ENCODE data around the gene MRNIP. TPM values are rescaled to one million over a fixed set of nuclear protein-coding genes. Genes with fewer than 3 reads are reported as not detected.

The MRNIP gene
- total RNA-seq, 1 donor from 2014 or later: 21.4 TPM

DNA sequence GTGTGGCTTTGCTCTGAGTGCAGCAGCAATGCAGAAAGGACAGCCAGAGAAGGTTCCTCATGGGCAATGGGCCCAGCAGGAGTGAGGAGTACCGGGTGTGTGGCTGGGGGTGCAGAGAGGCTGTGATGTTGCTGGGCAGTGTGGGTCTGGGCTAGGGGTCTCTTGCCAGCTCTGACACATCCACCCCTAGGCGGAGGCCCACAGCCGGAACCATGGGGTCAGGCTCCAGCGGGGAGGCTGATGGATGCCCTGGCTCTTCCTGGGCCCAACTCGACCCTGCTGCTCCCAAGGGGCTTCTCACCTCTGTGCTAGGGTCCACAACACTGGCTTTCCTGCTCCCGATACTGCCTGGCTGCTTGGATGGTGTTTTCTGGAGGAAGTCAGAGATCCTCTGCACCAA, 29.2 kb upstream of the MRNIP start:
- H3K4me3 ChIP-seq (ENCODE audit: low read length in 3 of 3): no peak overlapping the region
- H3K9me3 ChIP-seq (ENCODE audit: control insufficient read depth in 3 of 3, low read length in 3 of 3): peaks cover 2 to 4% (median 2%) of the 10 kb centered on the region in 3 donors
- H3K27me3 ChIP-seq (ENCODE audit: control insufficient read depth in 3 of 3, insufficient read depth in 3 of 3, low read length in 3 of 3): no peaks in the 10 kb centered on the region
- peak overlapping the region in 1 of 3 donors; percentile 45 for H3K9ac ChIP-seq (ENCODE audit: low read depth in 1 of 3, low read length in 3 of 3)
- peaks cover 62 to 72% (median 68%) of the 10 kb centered on the region in 3 donors for H3K36me3 ChIP-seq (ENCODE audit: control insufficient read depth in 3 of 3, insufficient read depth in 3 of 3, low read length in 3 of 3)
- peak overlapping the region; percentile 10 for H3K27ac ChIP-seq (ENCODE audit: low read depth, low read length)
- H3K4me1 ChIP-seq (ENCODE audit: control insufficient read depth in 3 of 3, insufficient read depth in 3 of 3, low read length in 3 of 3): peaks cover 13 to 23% (median 22%) of the 10 kb centered on the region in 3 donors

DNA sequence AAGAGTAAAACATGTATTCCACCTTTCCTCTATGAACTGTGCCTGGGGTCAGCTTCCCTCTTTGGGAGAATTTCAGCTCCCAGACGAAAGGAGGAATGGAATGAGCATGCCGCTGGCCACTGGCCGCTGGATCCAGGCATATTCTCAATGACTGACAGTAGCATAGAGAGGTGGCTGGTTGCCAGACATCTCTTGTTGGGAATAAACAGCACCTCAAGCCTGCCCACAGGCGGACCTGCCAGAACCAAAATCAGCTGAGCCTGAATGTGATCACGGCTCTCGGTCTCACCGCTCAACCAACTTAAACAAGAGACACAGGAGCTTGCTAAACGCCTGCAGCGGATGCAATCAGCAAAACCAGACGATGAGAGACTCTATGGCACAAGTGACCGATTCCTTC, 28.5 kb upstream of the MRNIP start:
- Histone ChIP-seq H3K9me3 (ENCODE audit: control insufficient read depth in 3 of 3, low read length in 3 of 3) (peaks cover 2 to 8% (median 6%) of the 10 kb centered on the region in 3 donors), H3K36me3 (ENCODE audit: control insufficient read depth in 3 of 3, insufficient read depth in 3 of 3, low read length in 3 of 3) (peaks cover 62 to 70% (median 63%) of the 10 kb centered on the region in 3 donors), H3K27me3 (ENCODE audit: control insufficient read depth in 3 of 3, insufficient read depth in 3 of 3, low read length in 3 of 3) (no peaks in the 10 kb centered on the region), H3K9ac (ENCODE audit: low read depth in 1 of 3, low read length in 3 of 3) (no peak overlapping the region), H3K4me1 (ENCODE audit: control insufficient read depth in 3 of 3, insufficient read depth in 3 of 3, low read length in 3 of 3) (peaks cover 13 to 23% (median 22%) of the 10 kb centered on the region in 3 donors), H3K4me3 (ENCODE audit: low read length in 3 of 3) (no peak overlapping the region), H3K27ac (ENCODE audit: low read depth, low read length) (peak overlapping the region; percentile 10)

DNA sequence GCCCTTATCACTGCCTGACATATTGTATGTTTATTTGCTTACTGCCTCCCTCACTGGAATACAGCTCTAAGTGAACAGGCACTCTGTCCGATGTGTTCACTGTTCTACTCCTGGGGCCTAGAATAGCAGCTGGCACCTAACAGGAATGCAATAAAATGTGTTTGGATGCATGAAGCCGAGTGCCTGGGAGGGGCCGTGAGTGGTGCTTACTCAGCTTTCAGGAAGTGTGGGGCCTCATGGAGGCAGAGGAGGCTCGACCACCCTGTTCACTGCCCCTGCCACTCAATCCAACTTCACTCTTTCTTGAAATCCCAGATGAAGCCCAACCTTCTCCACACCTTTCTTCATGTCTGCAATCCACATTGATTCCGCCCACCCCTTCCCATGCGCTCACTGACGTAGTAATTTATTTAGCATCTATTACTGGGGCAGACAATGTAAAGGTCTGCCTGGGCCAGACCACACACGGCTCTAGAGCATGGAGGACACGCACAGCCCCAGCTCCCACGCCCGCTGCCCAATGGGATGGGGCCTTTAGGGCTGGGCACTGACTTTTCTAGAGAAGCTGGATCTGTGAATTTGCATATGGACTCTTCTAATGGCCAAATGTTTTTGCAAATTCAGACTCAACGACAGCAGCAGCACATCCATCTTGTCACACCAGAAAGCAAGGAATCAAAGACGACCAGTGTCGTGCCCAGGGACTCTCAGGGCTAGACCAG, 27.7 kb upstream of the MRNIP start:
- H3K36me3 ChIP-seq (ENCODE audit: control insufficient read depth in 3 of 3, insufficient read depth in 3 of 3, low read length in 3 of 3): peaks cover 55 to 62% (median 56%) of the 10 kb centered on the region in 3 donors
- peak overlapping the region in 1 of 3 donors; percentile 62 for H3K9ac ChIP-seq (ENCODE audit: low read depth in 1 of 3, low read length in 3 of 3)
- H3K4me3 ChIP-seq (ENCODE audit: low read length in 3 of 3): no peak overlapping the region
- no peak overlapping the region for H3K27ac ChIP-seq (ENCODE audit: low read depth, low read length)
- H3K9me3 ChIP-seq (ENCODE audit: control insufficient read depth in 3 of 3, low read length in 3 of 3): peaks cover 2 to 8% (median 6%) of the 10 kb centered on the region in 3 donors
- no peaks in the 10 kb centered on the region for H3K27me3 ChIP-seq (ENCODE audit: control insufficient read depth in 3 of 3, insufficient read depth in 3 of 3, low read length in 3 of 3)
- H3K4me1 ChIP-seq (ENCODE audit: control insufficient read depth in 3 of 3, insufficient read depth in 3 of 3, low read length in 3 of 3): peaks cover 13 to 23% (median 22%) of the 10 kb centered on the region in 3 donors

DNA sequence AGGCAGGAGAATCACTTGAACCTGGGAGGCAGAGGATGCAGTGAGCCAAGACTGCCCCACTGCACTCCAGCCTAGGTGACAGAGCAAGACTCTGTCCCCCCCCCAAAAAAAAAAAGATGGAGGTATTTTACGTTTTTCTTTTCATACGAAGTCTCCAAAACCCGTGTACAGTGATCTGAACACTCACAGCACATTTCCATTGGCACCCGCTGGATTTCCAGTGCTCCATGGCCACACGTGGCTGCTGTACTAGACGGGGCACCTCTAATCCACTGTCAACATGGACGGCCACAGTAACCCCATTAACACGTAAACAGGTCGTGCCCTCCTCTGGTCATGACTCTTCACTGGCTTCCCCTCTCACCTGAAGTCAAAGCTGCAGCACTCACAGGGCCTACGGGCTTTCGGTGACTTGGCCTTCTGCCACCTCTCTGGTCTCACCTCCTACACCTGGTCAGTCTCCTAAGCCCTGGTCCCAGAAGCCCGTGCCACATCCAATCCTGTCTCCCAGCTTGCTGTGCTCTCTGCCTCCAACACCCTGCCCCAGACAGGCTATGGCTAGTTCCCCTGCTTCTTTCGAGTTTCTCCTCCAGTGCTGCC, 27.0 kb upstream of the MRNIP start:
- H3K9me3 ChIP-seq (ENCODE audit: control insufficient read depth in 3 of 3, low read length in 3 of 3): peaks cover 2 to 8% (median 6%) of the 10 kb centered on the region in 3 donors
- H3K27me3 ChIP-seq (ENCODE audit: control insufficient read depth in 3 of 3, insufficient read depth in 3 of 3, low read length in 3 of 3): no peaks in the 10 kb centered on the region
- no peak overlapping the region for H3K27ac ChIP-seq (ENCODE audit: low read depth, low read length)
- peak overlapping the region in 1 of 3 donors; percentile 62 for H3K9ac ChIP-seq (ENCODE audit: low read depth in 1 of 3, low read length in 3 of 3)
- H3K36me3 ChIP-seq (ENCODE audit: control insufficient read depth in 3 of 3, insufficient read depth in 3 of 3, low read length in 3 of 3): peaks cover 48 to 55% (median 50%) of the 10 kb centered on the region in 3 donors
- H3K4me1 ChIP-seq (ENCODE audit: control insufficient read depth in 3 of 3, insufficient read depth in 3 of 3, low read length in 3 of 3): peaks cover 13 to 27% (median 22%) of the 10 kb centered on the region in 3 donors
- no peak overlapping the region for H3K4me3 ChIP-seq (ENCODE audit: low read length in 3 of 3)

DNA sequence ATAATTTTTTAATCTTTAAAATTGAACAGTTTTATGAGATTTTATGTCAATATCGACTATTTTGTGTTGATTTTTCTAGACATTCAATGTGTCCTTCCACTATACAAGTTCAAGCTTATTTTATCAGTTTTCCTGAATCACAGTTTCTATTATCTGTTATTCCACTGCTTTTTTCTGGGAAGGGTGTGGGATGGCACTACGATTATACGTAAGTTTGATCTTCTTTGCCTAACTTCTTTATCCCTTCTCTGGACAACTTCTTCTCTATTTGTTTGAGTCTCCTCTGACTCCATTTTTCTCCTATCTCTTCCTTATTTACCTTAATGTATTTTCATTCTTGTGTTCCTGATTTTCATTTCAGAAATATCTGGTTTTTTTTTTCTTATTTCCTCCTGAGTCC, 24.5 kb upstream of the MRNIP start:
- peaks cover 13 to 28% (median 22%) of the 10 kb centered on the region in 3 donors for H3K4me1 ChIP-seq (ENCODE audit: control insufficient read depth in 3 of 3, insufficient read depth in 3 of 3, low read length in 3 of 3)
- H3K4me3 ChIP-seq (ENCODE audit: low read length in 3 of 3): no peak overlapping the region
- peaks cover 35 to 41% (median 37%) of the 10 kb centered on the region in 3 donors for H3K36me3 ChIP-seq (ENCODE audit: control insufficient read depth in 3 of 3, insufficient read depth in 3 of 3, low read length in 3 of 3)
- peaks cover 2 to 8% (median 6%) of the 10 kb centered on the region in 3 donors for H3K9me3 ChIP-seq (ENCODE audit: control insufficient read depth in 3 of 3, low read length in 3 of 3)
- no peaks in the 10 kb centered on the region for H3K27me3 ChIP-seq (ENCODE audit: control insufficient read depth in 3 of 3, insufficient read depth in 3 of 3, low read length in 3 of 3)
- H3K9ac ChIP-seq (ENCODE audit: low read depth in 1 of 3, low read length in 3 of 3): no peak overlapping the region
- H3K27ac ChIP-seq (ENCODE audit: low read depth, low read length): no peak overlapping the region

DNA sequence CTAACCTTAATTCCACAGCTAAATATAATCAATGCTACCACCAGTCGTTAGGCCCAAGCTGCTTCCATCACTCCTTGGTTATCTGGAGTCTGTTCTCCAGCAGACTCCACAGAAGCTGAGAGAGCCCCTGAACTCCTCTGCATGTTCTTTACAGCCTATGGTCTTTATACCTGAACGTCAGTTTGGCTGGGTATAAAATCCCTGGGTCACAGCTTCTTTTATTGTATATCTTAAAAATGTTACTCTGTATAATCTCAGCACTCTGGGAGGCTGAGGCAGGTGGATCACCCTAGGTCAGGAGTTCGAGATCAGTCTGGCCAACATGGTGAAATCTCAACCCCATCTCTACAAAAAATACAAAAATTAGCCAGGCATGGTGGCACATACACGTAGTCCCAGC, 23.7 kb upstream of the MRNIP start:
- Histone ChIP-seq H3K4me3 (ENCODE audit: low read length in 3 of 3) (no peak overlapping the region), H3K36me3 (ENCODE audit: control insufficient read depth in 3 of 3, insufficient read depth in 3 of 3, low read length in 3 of 3) (peaks cover 29 to 37% (median 35%) of the 10 kb centered on the region in 3 donors), H3K9ac (ENCODE audit: low read depth in 1 of 3, low read length in 3 of 3) (no peak overlapping the region), H3K9me3 (ENCODE audit: control insufficient read depth in 3 of 3, low read length in 3 of 3) (peaks cover 2 to 8% (median 6%) of the 10 kb centered on the region in 3 donors), H3K27ac (ENCODE audit: low read depth, low read length) (no peak overlapping the region), H3K4me1 (ENCODE audit: control insufficient read depth in 3 of 3, insufficient read depth in 3 of 3, low read length in 3 of 3) (peaks cover 9 to 22% (median 17%) of the 10 kb centered on the region in 3 donors), H3K27me3 (ENCODE audit: control insufficient read depth in 3 of 3, insufficient read depth in 3 of 3, low read length in 3 of 3) (no peaks in the 10 kb centered on the region)

DNA sequence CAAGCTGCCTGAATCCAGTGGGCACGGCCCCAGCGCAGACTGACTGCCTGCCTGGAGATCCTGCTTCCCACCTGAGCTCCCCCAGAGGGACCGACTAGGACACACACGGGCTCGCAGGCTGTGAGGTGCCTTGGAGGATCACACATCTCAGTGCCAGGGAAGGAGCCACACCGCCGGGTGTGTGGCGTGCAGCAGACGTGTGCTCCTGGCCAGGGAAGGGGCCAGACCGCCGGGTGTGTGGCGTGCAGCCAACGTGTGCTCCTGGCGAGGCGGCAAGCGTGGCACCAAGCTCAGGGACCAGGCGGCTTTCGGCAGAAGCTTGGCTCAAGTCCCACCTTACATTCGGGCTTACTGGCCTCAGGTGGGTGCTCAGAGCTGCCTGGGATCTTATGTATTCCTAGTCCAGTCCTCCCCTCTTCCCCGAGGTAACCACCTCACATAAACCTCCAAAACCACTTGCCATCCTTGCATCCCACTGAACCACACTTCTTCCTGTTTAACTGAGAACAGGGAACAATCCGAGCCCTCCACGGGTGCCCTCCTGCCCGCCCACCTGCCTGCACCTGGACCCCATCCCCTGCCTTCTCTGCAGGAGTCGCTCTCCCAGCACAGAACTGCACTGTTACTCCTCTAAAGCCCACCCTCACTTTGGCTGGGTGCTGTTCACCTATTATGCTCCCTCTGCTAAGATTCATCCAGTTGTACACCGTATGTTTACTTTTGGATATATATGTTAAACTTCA, 22.4 kb upstream of the MRNIP start:
- H3K4me1 ChIP-seq (ENCODE audit: control insufficient read depth in 3 of 3, insufficient read depth in 3 of 3, low read length in 3 of 3): peaks cover 6 to 15% (median 9%) of the 10 kb centered on the region in 3 donors
- H3K36me3 ChIP-seq (ENCODE audit: control insufficient read depth in 3 of 3, insufficient read depth in 3 of 3, low read length in 3 of 3): peaks cover 32 to 43% (median 39%) of the 10 kb centered on the region in 3 donors
- peaks cover 2 to 8% (median 6%) of the 10 kb centered on the region in 3 donors for H3K9me3 ChIP-seq (ENCODE audit: control insufficient read depth in 3 of 3, low read length in 3 of 3)
- H3K27me3 ChIP-seq (ENCODE audit: control insufficient read depth in 3 of 3, insufficient read depth in 3 of 3, low read length in 3 of 3): no peaks in the 10 kb centered on the region
- H3K27ac ChIP-seq (ENCODE audit: low read depth, low read length): no peak overlapping the region
- H3K9ac ChIP-seq (ENCODE audit: low read depth in 1 of 3, low read length in 3 of 3): no peak overlapping the region
- no peak overlapping the region for H3K4me3 ChIP-seq (ENCODE audit: low read length in 3 of 3)

DNA sequence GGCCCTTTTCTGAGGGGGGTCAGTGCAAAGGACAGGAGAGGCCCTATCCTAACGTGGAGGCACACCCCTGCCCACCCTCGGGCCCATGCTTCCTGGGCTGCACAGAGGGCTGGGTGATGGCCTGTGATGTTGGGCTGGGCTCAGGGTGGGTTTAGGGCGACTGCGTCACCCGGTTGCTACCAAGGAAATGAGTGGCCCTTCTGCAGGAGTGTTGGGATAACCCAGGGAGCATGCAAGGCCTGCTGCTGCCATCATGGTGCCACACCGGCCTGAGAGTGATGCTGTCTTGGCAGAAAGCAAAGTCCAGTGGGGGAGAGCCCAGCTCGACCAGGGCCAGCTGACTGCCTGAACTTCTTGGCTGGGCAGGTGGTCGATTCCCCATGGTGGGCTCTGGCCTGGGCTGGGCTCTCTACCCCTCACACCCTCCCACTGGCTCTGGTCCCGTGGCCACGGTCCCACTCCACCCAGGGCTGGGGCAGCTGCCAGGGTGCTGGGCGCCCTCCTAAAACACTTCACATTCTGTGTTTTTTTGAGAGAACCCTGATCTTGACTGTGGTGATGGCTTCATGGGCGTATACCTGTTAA, 21.5 kb upstream of the MRNIP start:
- Histone ChIP-seq H3K27me3 (ENCODE audit: control insufficient read depth in 3 of 3, insufficient read depth in 3 of 3, low read length in 3 of 3) (no peaks in the 10 kb centered on the region), H3K27ac (ENCODE audit: low read depth, low read length) (no peak overlapping the region), H3K9me3 (ENCODE audit: control insufficient read depth in 3 of 3, low read length in 3 of 3) (peaks cover 2 to 8% (median 6%) of the 10 kb centered on the region in 3 donors), H3K9ac (ENCODE audit: low read depth in 1 of 3, low read length in 3 of 3) (no peak overlapping the region), H3K36me3 (ENCODE audit: control insufficient read depth in 3 of 3, insufficient read depth in 3 of 3, low read length in 3 of 3) (peaks cover 32 to 49% (median 44%) of the 10 kb centered on the region in 3 donors), H3K4me1 (ENCODE audit: control insufficient read depth in 3 of 3, insufficient read depth in 3 of 3, low read length in 3 of 3) (peaks cover 0 to 12% (median 7%) of the 10 kb centered on the region in 3 donors), H3K4me3 (ENCODE audit: low read length in 3 of 3) (no peak overlapping the region)

DNA sequence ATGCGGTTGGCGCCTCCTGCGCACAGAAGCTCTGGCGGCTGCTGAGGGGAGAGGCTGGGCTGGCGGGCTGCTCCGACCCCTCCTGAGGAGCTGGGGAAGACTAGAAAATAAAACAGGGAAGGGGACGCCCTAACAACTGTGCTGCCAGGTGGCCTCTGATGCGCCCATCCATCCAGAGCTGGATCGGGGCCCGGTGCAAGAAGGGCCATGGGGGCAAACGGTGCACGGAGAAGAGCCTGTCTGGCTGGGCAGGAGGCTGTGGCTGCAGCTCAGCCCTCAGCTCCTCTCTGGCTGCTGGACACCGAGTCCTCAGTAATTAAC, 21.0 kb upstream of the MRNIP start:
- Histone ChIP-seq H3K9ac (ENCODE audit: low read depth in 1 of 3, low read length in 3 of 3) (no peak overlapping the region), H3K27ac (ENCODE audit: low read depth, low read length) (no peak overlapping the region), H3K9me3 (ENCODE audit: control insufficient read depth in 3 of 3, low read length in 3 of 3) (peaks cover 2 to 8% (median 6%) of the 10 kb centered on the region in 3 donors), H3K27me3 (ENCODE audit: control insufficient read depth in 3 of 3, insufficient read depth in 3 of 3, low read length in 3 of 3) (no peaks in the 10 kb centered on the region), H3K36me3 (ENCODE audit: control insufficient read depth in 3 of 3, insufficient read depth in 3 of 3, low read length in 3 of 3) (peaks cover 37 to 49% (median 44%) of the 10 kb centered on the region in 3 donors), H3K4me1 (ENCODE audit: control insufficient read depth in 3 of 3, insufficient read depth in 3 of 3, low read length in 3 of 3) (peaks cover 0 to 12% (median 7%) of the 10 kb centered on the region in 3 donors), H3K4me3 (ENCODE audit: low read length in 3 of 3) (no peak overlapping the region)

Measured in skeletal muscle tissue (tissue), 4 donors.